ENCODE measurements around the gene TEKT5. TPM values are rescaled to one million over a fixed set of nuclear protein-coding genes. Genes with fewer than 3 reads are reported as not detected.
"Not testable (repeated sequence)": the region's sequence is repeated elsewhere in the genome, so short reads cannot be mapped to it uniquely, and the experiment has no call there.

Gene TEKT5
- total RNA-seq, 2 donors from 2014 or later = 0.36 to 3.9 TPM

DNA sequence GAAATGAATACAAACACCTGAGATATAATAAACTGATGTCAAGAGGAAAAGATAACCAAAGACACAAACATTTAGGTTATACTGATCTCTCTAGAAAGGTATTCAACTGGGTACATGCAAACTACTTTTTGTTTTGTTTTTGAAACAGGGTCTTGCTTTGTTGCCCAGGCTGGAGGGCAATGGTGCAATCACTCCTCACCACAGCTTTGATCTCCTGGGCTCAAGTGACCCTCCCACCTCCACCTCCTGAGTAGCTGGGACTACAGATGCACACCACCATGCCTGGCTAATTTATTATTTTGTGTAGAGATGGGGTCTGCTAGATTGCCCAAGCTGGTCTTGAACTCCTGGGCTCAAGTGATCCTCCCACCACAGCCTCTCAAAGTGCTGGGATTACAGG, 38.1 kb downstream of the TEKT5 start:
- no peak overlapping the region for H3K4me3 ChIP-seq

DNA sequence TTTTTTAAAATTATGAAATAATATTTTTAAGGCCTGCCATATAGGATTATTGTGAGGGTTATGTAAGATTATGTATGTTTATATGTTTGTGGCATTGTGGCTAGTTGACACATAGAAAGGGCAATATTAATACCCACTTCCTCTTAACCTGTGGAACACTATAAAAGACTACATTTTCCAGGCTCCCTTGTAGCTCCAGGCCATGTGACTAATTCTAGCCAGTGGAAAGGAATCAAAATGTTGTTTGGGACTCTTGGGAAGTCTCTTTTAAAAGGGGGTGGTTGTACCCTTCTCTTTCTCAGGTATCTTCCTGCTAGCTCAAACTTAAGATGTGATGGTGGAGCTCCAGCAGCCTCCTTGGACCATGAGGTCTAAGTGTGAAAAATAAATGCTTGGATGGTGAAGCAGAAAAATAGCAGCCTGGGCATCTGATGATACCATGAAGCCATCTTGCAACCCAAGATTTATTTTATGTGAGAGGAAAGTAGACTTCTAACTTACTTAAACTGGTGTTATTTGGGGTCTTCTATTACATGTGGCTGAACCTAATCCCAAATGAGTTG, 39.2 kb downstream of the TEKT5 start:
- intact Hi-C loops (cut with DNase I) = no loop called here
- DNase-seq (ENCODE audit: low spot score) = no peak
- H3K4me1 ChIP-seq (replicated peaks) = no peaks in the 10 kb centered on the region
- H3K27ac ChIP-seq = no peak overlapping the region
- H3K36me3 ChIP-seq = no peaks in the 10 kb centered on the region
- TF ChIP-seq POLR2A (IDR thresholded peaks at IDR 0.05) = no peak
- TF ChIP-seq, protein P1, sequence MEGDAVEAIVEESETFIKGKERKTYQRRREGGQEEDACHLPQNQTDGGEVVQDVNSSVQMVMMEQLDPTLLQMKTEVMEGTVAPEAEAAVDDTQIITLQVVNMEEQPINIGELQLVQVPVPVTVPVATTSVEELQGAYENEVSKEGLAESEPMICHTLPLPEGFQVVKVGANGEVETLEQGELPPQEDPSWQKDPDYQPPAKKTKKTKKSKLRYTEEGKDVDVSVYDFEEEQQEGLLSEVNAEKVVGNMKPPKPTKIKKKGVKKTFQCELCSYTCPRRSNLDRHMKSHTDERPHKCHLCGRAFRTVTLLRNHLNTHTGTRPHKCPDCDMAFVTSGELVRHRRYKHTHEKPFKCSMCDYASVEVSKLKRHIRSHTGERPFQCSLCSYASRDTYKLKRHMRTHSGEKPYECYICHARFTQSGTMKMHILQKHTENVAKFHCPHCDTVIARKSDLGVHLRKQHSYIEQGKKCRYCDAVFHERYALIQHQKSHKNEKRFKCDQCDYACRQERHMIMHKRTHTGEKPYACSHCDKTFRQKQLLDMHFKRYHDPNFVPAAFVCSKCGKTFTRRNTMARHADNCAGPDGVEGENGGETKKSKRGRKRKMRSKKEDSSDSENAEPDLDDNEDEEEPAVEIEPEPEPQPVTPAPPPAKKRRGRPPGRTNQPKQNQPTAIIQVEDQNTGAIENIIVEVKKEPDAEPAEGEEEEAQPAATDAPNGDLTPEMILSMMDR (IDR thresholded peaks at IDR 0.05) = no peak
- no peaks in the 10 kb centered on the region for H3K27me3 ChIP-seq (replicated peaks; ENCODE audit: insufficient read depth)
- H3K9me3 ChIP-seq = no peaks in the 10 kb centered on the region
- no peak overlapping the region for H3K4me3 ChIP-seq

More for the DNA sequence above, 38.1 kb downstream of the TEKT5 start:
- no peak for DNase-seq (ENCODE audit: low spot score)
- intact Hi-C loops (cut with DNase I) = no loop called here
- Histone ChIP-seq H3K4me1 (replicated peaks) (no peaks in the 10 kb centered on the region), H3K27ac (no peak overlapping the region), H3K36me3 (no peaks in the 10 kb centered on the region), H3K27me3 (replicated peaks; ENCODE audit: insufficient read depth) (no peaks in the 10 kb centered on the region), H3K9me3 (no peaks in the 10 kb centered on the region)
- TF ChIP-seq, protein P1 (IDR thresholded peaks at IDR 0.05) = no peak
- TF ChIP-seq POLR2AphosphoS5 (IDR thresholded peaks at IDR 0.05) (no peak), POLR2A (IDR thresholded peaks at IDR 0.05) (no peak)

- 65% methylated on average over 8 of the region's 8 CpGs for WGBS
- H3K4me1 ChIP-seq (replicated peaks) = no peaks in the 10 kb centered on the region
- H3K4me3 ChIP-seq = no peak overlapping the region
- DNase-seq (ENCODE audit: low spot score) = no peak
- no peak overlapping the region for H3K27ac ChIP-seq
- H3K27me3 ChIP-seq (replicated peaks; ENCODE audit: insufficient read depth) = no peaks in the 10 kb centered on the region
- H3K36me3 ChIP-seq = no peaks in the 10 kb centered on the region
- TF ChIP-seq, protein P1 (IDR thresholded peaks at IDR 0.05) = no peak
- no peak for TF ChIP-seq POLR2AphosphoS5 (IDR thresholded peaks at IDR 0.05)
- no peak for TF ChIP-seq POLR2A (IDR thresholded peaks at IDR 0.05)
- no peaks in the 10 kb centered on the region for H3K9me3 ChIP-seq
- intact Hi-C loops (cut with DNase I) = no loop called here
These were observed 39.9 kb downstream of the TEKT5 start for GRCh38 chr16:10654592-10655414.

DNA sequence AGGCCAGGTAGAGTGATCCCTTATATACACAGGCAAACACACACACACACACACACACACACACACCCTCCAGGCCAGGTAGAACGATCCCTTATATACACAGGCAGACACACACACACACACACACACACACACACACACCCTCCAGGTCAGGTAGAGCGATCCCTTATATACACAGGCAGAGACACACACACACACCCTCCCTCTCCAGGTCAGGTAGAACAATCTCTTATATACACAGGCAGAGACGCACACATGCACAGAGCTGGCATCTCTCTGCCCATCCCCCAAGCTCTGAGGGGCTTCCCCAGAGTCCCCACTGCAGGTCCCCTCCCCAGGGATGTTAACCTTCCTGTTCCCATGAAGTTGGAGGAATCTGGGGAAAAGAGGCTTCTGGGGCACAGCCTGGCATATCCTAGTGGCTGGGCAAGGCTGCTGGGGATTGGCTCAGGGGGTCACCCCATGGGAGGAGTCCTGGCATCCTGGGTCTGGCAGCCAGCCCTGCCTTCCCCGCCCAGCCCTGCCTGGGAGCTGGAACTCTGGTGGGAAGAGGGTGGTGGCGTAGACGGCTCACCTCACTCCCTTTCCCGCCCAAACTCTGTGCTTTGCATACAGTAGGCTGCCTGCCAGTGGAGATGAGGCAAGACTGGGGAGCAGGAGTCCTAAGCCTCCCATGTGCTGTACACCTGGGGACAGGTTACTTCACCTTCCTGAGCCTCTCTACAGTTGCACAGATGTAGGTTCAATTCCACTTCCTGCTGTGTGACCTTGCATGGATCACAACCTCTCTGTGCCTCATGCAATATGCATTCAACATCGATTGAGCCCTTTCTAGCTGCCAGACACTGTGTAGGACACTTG, 41.8 kb downstream of the TEKT5 start:
- Histone ChIP-seq H3K27ac (peak overlapping the region; percentile 25 to 46), H3K4me1 (replicated peaks) (no peaks in the 10 kb centered on the region), H3K9me3 (no peaks in the 10 kb centered on the region), H3K36me3 (no peaks in the 10 kb centered on the region), H3K4me3 (no peak overlapping the region), H3K27me3 (replicated peaks; ENCODE audit: insufficient read depth) (no peaks in the 10 kb centered on the region)
- peak; percentile 17 for TF ChIP-seq POLR2AphosphoS5 (IDR thresholded peaks at IDR 0.05)
- no peak for TF ChIP-seq POLR2A (IDR thresholded peaks at IDR 0.05)
- TF ChIP-seq, protein P1 (IDR thresholded peaks at IDR 0.05) = peak in 1 of 4 experiments; percentile 4
- intact Hi-C loops (cut with DNase I) = no loop called here
- peak; percentile 70 for DNase-seq (ENCODE audit: low spot score)
- WGBS = 32% methylated on average over 8 of the region's 8 CpGs

- 100% methylated on average over 1 of the region's 1 CpG for WGBS
- intact Hi-C loops (cut with DNase I); H3K27ac ChIP-seq: not testable (repeated sequence)
These were observed 45.6 kb downstream of the TEKT5 start for GRCh38 chr16:10649098-10649497.

More at GRCh38 chr16:10649098-10649497, 45.6 kb downstream of the TEKT5 start:
- not testable (repeated sequence) for DNase-seq (ENCODE audit: low spot score); H3K9me3 ChIP-seq; H3K4me1 ChIP-seq (replicated peaks); H3K36me3 ChIP-seq; H3K27me3 ChIP-seq (replicated peaks; ENCODE audit: insufficient read depth); H3K4me3 ChIP-seq
